ENCODE results near the gene AKT1S1.

AKT1S1 gene

GRCh38 chr19:49915271-49915670, 38.1 kb upstream of the AKT1S1 start:
- H3K27ac ChIP-seq: no peak overlapping the region
- no peak overlapping the region for H3K4me3 ChIP-seq (ENCODE audit: low read depth, low read length)
- peaks cover 88% of the 10 kb centered on the region for H3K36me3 ChIP-seq
- no peak for TF ChIP-seq CTCF (IDR thresholded peaks at IDR 0.05; ENCODE audit: low read depth, low read length)
- H3K9me3 ChIP-seq (ENCODE audit: severe bottlenecking): no peaks in the 10 kb centered on the region
- no peaks in the 10 kb centered on the region for H3K27me3 ChIP-seq (ENCODE audit: insufficient read depth, low read depth, severe bottlenecking)
- DNase-seq: no peak

- Histone ChIP-seq H3K36me3 (peaks cover 89% of the 10 kb centered on the region), H3K27me3 (ENCODE audit: insufficient read depth, low read depth, severe bottlenecking) (no peaks in the 10 kb centered on the region), H3K9me3 (ENCODE audit: severe bottlenecking) (no peaks in the 10 kb centered on the region), H3K27ac (no peak overlapping the region), H3K4me3 (ENCODE audit: low read depth, low read length) (no peak overlapping the region)
- TF ChIP-seq CTCF (IDR thresholded peaks at IDR 0.05; ENCODE audit: low read depth, low read length): no peak
- no peak for DNase-seq
Measured at GRCh38 chr19:49913720-49914119, 36.6 kb upstream of the AKT1S1 start.

- H3K9me3 ChIP-seq (ENCODE audit: severe bottlenecking): no peaks in the 10 kb centered on the region
- H3K36me3 ChIP-seq: peaks cover 90% of the 10 kb centered on the region
- TF ChIP-seq CTCF (IDR thresholded peaks at IDR 0.05; ENCODE audit: low read depth, low read length): peak; percentile 29; the same call in 1 of the 2 replicates
- no peaks in the 10 kb centered on the region for H3K27me3 ChIP-seq (ENCODE audit: insufficient read depth, low read depth, severe bottlenecking)
- no peak overlapping the region for H3K27ac ChIP-seq
- no peak overlapping the region for H3K4me3 ChIP-seq (ENCODE audit: low read depth, low read length)
- DNase-seq: no peak
Measured at GRCh38 chr19:49912965-49913685, 36.0 kb upstream of the AKT1S1 start.

- peaks cover 90% of the 10 kb centered on the region for H3K36me3 ChIP-seq
- no peaks in the 10 kb centered on the region for H3K27me3 ChIP-seq (ENCODE audit: insufficient read depth, low read depth, severe bottlenecking)
- no peak for DNase-seq
- no peaks in the 10 kb centered on the region for H3K9me3 ChIP-seq (ENCODE audit: severe bottlenecking)
- TF ChIP-seq CTCF (IDR thresholded peaks at IDR 0.05; ENCODE audit: low read depth, low read length): no peak
- no peak overlapping the region for H3K27ac ChIP-seq
- no peak overlapping the region for H3K4me3 ChIP-seq (ENCODE audit: low read depth, low read length)
Measured at GRCh38 chr19:49911381-49912145, 34.4 kb upstream of the AKT1S1 start.

- H3K27me3 ChIP-seq (ENCODE audit: insufficient read depth, low read depth, severe bottlenecking): no peaks in the 10 kb centered on the region
- DNase-seq: no peak
- no peak overlapping the region for H3K4me3 ChIP-seq (ENCODE audit: low read depth, low read length)
- TF ChIP-seq CTCF (IDR thresholded peaks at IDR 0.05; ENCODE audit: low read depth, low read length): no peak
- peaks cover 83% of the 10 kb centered on the region for H3K36me3 ChIP-seq
- no peak overlapping the region for H3K27ac ChIP-seq
- H3K9me3 ChIP-seq (ENCODE audit: severe bottlenecking): no peaks in the 10 kb centered on the region
Measured at GRCh38 chr19:49910179-49910578, 33.0 kb upstream of the AKT1S1 start.
